Fibroblast of mammary gland (primary cell): ENCODE results near the gene GSN.
"Not testable (repeated sequence)": the region's sequence is repeated elsewhere in the genome, so short reads cannot be mapped to it uniquely, and the experiment has no call there.

Source experiments
- DNase-seq: peaks from one replicate; pipeline ENCODE4 v3.0.0-alpha.2; 2010; ENCODE audit warnings: low read depth
- H3K4me3 ChIP-seq: 2 replicates; pipeline ENCODE4 v1.5.1; 2011; ENCODE audit warnings: low read depth, mild to moderate bottlenecking, low read length, moderate library complexity; ENCODE audit not compliant: control insufficient read depth
- CTCF ChIP-seq: conservative IDR thresholded peaks from 2 replicates; pipeline ENCODE4 v1.5.1; 2011; ENCODE audit warnings: low read depth, low read length, inconsistent platforms; ENCODE audit not compliant: control insufficient read depth, insufficient read depth

The GSN gene

GRCh38 chr9:121288673-121289025 is 20.7 kb downstream of the GSN start:
- no peak for TF ChIP-seq CTCF
- no peak overlapping the region for H3K4me3 ChIP-seq
- no peak for DNase-seq

- TF ChIP-seq CTCF, result no peak
- no peak overlapping the region for H3K4me3 ChIP-seq
- DNase-seq, result no peak
Observed at GRCh38 chr9:121289026-121289771, 21.2 kb downstream of the GSN start.

- H3K4me3 ChIP-seq, result no peak overlapping the region
- TF ChIP-seq CTCF, result no peak
- no peak for DNase-seq
Observed at GRCh38 chr9:121289772-121290370, 21.9 kb downstream of the GSN start.

GRCh38 chr9:121291536-121291935 is 23.6 kb downstream of the GSN start:
- not testable (repeated sequence) for H3K4me3 ChIP-seq, DNase-seq

GRCh38 chr9:121292051-121292450 is 24.1 kb downstream of the GSN start:
- no peak for DNase-seq
- H3K4me3 ChIP-seq, result no peak overlapping the region
- no peak for TF ChIP-seq CTCF

- no peak for DNase-seq
- TF ChIP-seq CTCF, result no peak
- H3K4me3 ChIP-seq, result no peak overlapping the region
Observed at GRCh38 chr9:121292801-121293241, 24.9 kb downstream of the GSN start.

GRCh38 chr9:121294151-121294743 is 26.3 kb downstream of the GSN start:
- no peak for TF ChIP-seq CTCF
- no peak for DNase-seq
- H3K4me3 ChIP-seq, result no peak overlapping the region
